Suppressor macrophage treated with lipopolysaccharide for 4 hours (primary cell): ENCODE results near the gene UGP2.
"Not testable (repeated sequence)": the region's sequence is repeated elsewhere in the genome, so short reads cannot be mapped to it uniquely, and the experiment has no call there.

Source experiments
- DNase-seq: peaks from one replicate; pipeline ENCODE4 v3.0.0-alpha.2; 2020

The UGP2 gene

DNA sequence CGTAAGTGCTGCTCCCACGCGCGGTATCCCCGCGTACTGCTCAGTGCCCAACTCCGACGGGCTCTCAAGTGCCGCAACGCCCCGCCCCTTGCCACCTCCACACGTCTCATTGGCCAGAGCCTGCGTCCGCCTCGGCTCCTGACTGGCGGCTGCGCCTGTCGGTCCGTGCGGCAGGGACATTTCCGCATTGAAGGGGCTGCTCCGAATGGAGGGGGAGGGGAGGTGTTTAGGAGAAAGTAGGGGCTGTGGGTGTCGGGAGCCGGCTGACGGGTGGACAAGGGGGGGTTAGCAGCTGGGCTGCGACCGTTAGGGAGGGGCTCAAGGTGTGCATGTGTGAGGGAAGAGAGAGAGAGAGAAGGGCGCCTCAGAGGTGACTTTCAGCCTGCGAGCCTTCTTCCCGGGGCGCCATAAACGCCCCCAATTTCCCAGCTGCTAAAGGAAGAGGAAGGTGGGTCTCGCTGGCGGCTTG, 877 bp upstream of the UGP2 start:
- DNase-seq, result peak; percentile 99

DNA sequence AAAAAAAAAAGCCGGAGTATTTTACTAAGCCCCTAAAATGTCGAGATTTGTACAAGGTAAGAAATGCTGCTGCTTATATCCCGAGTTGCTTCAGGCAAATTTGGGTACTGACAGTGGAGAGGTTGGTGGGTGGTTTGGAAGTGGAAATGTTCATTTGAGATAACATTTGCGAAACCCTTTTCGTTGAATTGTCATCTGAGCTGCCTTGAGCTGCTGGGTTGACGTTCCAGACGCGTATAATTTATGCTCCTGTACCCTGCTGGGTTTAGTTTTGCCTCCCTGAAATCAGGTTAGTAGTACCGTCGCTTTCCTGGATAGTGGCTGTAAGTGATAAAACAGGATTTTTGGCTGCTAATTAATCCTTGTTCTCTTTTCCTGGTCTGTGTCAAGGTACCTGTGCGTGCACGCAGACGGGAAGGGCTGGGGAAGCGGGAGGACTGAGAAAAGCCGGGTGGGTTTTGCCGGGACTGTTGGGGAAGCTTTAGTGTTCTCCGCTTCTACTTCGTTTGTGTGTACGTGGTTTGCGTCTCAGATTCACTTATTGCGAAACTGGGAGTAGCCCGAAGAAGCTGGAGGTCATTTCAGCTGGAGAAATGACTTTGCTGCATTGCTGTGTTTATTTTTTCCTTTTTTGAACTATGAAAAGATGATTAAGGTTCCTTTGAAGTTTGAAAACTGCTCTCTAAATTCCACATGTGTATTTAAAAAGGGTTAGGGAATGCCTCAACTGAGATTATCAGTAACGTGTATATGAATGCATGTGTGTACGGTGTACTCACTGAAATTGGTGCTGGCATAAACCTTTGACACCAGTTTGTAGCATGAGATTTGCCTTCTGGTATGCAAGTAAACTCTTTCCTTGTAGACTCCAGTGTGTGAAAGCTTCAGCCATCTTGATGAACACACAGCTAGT, 709 bp downstream of the UGP2 start:
- DNase-seq, result peak; percentile 76

DNA sequence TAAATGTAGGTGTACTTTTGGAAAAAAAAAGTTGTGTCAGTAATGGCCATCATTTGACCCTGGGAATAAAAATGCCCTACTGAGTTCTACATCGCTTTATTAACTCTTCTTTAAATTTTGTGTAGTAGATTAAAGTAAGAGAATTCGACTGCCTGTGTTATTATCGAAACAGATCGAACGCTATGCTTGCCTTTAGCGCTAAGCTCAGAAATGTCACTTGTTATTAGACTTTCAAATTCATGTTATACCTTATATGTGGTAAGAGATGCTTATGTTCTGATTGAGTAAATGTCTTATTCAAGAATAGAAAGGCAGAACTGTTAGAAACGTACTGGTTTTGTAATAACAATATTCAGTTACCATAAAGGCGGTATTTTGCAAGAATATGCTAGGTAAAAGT, 1.4 kb downstream of the UGP2 start:
- DNase-seq, result no peak

DNA sequence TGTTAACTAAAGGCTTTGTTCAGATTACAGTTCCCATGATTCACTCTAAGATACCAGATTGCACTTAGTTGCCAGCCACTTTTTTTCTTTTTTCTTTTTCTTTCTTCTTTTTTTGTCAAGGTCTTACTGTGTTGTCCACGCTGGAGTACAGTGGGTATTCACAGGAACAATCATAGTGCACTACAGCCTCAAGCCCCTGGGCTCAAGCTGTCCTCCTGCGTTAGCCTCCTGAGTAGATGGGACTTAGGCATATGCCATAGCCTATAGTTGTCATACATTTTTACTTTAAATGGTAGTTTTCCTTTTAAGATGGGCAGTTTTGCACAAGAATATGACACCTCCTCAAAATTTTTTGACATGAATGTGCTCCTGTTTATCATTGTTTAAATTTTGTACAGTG, 2.1 kb downstream of the UGP2 start:
- DNase-seq, result no peak

DNA sequence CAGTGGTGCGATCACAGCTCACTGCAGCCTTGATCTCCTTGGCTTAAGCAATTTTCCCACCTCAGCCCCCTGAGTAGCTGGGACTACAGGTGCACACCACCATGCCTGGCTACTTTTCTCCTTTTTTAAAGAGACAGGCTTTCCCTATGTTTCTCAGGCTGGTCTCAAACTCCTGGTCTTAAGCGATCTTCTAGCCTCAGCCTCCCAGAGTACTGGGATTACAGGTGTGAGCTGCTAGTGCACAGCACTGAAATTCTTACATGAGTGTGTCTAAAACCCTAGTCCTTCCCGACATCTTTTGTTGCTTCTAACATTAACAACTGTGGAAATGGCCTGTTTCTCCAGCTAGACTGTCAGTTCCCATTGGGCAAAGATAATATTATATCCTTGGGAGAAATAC, 2.9 kb downstream of the UGP2 start:
- DNase-seq, result no peak

DNA sequence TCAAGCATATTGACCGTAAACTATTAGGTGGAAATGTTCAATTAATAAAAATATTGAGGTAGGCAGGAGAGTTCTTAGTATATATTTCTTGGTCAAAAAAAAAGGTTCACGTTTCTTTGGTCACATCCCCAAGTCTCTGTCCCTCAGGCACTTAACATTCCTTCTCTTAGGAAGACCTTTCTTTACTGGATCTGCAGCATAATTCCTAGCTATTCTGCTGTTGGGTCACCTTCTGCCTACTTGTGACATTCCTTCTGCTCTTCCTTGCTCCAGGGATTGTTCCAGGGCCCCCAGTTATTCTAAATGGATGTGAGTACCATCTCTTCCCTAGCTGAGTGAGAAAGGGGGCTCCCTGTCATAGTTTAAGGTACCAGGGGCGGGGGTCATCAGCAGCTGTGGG, 4.2 kb downstream of the UGP2 start:
- DNase-seq, result no peak

DNA sequence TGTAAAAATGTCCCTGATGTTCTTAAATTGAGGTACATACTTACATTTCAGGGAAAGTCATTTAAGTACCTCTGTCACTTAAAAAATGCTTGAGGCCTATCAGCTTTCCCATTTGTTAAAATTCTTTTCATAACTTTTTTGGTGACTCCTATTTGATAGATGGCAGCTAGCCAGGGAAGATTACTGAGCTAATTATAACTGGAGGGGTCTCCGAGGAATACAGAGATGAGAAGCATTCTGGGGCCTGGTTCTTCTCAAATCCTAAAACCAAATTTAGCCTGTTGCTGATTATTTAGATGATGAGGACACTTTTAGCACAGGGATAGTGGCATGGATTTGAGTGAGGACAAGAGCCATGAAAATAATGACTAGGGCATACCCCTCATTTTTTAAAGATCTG, 4.8 kb downstream of the UGP2 start:
- no peak for DNase-seq

DNA sequence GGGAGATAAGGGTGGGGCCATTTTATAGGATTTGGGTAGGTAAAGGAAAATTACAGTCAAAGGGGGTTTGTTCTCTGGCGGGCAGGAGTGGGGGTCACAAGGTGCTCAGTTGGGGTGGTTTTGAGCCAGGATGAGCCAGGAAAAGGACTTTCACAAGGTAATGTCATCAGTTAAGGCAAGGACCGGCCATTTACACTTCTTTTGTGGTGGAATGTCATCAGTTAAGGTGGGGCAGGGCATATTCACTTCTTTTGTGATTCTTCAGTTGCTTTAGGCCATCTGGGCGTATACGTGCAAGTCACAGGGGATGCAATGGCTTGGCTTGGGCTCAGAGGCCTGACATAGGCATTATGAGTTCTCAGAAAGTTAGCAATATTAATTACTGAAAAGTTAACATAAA, 5.9 kb downstream of the UGP2 start:
- DNase-seq, result not testable (repeated sequence)

DNA sequence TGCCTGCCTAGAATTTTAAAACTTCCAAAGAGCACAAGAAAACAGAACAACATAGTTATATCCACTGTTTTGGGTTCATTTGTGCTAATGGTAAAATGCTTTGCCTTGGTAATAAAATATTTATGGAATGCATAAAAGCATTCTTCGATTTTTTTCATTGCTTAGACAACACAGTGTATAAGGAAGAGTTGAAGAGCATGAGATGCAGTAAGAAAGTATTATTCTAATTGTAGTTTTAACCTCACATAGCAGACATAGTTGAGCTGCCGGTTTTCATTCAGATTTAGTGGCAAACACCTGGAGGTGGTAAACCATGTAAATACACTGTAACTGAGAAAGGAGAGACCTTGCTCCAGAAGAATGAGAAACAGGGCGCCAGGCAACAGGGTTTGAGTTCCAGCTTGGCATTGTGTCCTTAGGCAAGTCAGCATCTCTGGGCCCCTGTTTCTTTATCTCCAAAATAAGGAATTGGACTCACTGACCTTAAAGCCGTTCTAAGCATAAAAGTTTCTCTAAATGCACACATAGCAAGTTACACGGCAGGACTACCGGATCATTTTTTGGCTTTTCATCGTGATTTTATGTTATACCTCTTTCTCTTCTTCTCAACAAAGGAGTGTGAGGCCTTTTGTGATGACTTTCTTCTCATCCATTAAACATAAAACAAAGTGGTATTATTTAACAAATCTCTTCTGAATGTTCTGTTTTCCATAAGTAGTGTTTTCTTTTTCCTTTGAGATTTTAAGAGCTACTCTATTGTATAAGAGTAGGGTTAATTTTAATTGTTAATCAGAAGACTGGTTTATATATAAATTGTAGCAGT, 7.9 kb downstream of the UGP2 start:
- no peak for DNase-seq

DNA sequence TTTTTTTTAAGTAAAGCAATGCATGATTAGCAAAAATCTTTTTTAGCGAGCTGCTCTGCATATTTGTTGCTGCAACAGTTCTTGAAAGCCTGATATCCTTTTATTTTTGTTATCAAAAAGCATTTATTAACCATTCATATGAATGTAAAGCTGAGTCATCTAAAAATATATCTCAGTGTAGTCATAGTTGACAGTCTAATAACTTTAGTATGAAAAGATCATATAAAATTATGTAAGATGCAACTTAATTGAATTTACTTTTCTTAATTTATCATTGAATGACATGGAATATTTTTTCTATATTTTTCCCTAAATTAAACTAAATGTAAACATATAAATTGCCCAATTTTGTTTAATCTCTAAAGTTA, 8.5 kb downstream of the UGP2 start:
- DNase-seq, result no peak

DNA sequence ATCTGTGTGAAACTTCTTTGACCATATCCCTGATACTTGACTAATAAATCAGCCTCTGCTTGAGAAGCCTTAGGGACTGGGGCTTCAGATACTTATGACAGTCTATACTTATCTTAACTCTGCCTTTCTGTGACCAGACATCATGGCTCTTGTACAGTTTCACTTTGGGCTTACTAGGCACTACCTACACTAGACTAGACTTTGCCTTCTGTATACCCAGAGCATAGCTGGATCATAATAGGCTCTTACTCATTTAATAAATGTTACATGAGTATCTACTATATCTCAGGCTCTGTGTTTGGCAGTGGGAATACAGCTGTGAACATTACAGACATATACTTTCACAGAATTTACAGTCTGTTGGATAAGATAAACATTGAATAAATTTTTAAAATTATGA, 9.0 kb downstream of the UGP2 start:
- DNase-seq, result no peak

DNA sequence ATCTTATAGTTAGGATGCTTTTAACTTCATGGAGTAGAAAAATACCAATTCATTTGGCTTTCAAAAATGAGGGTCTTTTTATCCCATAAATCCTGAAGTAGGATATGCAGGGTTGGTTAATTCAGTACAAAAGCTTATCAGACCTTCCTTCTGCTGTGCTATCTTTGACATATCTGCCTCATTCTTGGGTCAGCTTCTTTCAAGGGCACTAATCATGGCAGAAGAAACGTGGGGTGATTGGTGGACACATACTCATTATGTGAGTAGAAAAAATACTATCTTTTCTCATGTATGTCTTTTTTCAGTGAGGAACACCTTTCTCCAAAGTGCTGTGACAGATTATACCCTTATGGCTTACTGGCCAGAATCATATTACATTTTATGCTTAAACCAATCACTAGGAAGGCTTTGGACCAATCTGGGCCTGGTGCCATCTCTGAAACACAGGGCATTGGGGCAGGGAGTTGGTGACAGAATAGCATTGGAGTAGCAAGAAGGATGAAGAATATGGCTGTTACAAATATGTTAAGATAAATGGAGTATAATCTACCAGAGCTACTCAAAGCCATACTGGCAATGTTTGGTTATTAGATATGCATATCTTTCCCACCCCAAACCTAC, 10.1 kb downstream of the UGP2 start:
- no peak for DNase-seq

DNA sequence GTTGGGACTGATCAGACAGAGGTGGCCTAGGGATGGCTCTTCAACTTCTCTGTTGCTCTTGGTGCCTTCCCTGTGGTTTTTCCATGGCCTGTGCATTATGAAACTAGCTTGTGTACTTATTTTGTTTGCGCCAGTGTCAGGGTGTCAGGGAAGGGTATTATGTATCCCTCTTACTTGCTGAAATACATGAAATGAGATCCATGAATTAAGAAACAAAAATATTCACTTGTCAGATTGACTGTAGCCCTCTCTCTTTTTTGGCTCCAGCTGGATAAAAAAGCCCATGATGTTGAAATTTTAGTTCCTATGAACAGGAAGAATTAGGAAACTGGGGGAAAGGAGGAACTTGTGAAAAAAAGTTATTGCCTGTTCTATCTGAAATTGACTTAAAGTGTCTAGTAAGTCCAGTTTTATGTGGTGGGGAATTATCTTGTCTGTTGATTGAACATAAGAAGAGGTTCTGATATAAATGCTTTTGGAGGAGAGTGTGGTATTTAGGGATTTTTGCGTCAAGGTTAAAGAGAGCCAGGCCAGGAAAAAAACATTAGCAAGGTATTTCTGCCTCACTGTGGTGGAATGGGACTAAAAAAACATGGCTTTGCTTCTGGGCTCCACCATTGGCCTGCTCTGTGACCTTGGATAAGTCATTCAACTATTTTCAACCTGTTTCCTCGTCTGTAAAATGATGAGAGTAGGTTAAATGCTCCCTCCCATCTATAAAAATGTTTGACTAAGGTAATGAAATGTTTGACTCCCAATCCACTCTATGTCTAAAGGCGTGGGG, 12.0 kb downstream of the UGP2 start:
- DNase-seq, result peak; percentile 80

DNA sequence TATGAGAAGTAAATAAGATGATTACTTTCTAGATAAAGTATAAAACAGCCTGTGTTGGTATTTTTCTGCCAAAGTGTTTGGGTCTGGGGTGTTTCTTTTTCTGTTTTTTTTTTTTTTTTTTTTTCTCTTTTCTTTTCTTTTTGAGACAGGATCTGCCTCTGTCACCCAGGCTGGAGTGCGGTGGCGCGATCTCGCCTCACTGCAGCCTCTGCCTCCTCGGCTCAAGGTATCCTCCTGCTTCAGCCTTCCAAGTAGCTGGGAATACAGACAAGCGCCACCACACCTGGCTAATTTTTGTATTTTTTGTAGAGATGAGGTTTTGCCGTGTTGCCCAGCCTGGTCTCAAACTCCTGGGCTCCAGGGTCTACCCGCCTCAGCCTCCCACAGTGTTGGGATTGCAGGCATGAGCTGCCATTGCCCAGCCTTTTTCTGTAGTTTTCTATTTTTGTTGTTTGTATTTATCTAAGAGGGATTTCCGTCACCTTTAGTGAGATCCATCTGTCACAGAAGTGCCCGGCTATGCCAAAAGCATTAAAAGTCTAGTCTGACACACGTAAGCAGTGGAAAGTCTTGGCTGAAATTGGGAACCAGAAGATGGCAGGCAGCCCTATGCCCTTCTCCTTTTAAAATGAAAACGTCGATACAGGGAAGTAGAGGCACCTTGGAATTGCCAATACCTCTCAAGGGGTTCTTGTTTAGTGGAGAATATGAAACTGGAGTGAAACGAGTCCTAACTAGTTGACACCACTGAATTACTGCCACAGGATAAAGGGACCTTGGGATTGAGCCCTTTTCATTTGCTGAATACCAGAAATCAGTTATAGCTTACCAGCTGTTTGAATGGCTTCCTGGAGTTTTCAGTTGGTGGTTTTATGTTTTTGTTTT, 14.0 kb downstream of the UGP2 start:
- no peak for DNase-seq

DNA sequence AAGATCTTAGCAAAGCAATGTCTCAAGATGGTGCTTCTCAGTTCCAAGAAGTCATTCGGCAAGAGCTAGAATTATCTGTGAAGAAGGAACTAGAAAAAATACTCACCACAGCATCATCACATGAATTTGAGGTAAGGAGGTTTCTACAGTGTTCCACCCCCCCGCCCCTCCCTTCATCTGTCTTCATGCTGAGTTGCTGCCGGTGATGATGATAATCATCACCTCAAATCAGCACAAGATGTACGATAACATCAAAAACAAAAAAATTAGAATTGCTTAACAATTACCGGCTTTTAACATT, 14.6 kb downstream of the UGP2 start:
- peak; percentile 58 for DNase-seq

DNA sequence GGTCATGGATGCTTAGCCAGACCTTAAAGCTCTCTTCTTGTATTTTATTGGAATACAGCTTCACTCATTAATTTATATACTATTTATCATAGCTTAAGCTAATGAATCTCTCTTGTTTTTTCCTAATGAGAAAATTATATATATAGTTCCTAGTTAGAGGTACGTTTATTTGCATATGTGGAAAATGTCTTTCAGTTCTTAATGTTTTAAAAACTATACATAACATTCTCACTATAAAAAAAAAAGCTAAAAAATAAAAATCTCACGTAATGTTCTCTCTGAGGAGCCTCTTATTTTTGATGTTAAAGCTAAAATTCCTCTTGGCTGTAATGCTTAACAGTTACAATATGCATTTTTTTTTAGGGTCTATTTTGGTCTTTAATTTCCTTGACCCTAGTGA, 16.6 kb downstream of the UGP2 start:
- DNase-seq, result no peak

DNA sequence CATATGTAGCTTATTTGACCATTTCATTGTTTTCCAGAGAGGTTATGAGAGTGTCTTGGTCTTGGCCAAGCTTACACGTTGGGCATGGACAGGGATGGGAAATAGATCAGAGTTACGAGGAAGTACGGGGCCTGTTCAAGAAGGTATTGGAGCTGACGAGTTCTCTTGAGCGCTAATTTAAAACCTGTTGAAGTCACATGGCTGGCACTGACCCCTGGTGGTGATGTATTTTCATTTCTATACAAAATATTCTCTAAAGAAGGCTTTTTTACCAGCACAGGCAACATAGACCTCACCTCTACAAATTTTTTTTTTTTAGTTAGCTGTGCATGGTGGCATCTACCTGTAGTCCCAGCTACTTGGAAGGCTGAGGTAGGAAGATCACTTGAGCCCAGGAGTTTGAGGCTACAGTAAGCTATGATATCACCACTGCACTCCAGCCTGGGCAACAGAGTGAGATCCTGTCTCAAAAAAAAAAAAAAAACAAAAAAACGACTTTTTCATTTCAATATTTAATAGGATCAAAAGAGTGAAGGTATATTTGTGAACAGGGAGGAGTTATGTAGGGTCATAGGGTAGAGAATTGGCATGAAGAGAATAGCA, 19.6 kb downstream of the UGP2 start:
- peak; percentile 77 for DNase-seq

DNA sequence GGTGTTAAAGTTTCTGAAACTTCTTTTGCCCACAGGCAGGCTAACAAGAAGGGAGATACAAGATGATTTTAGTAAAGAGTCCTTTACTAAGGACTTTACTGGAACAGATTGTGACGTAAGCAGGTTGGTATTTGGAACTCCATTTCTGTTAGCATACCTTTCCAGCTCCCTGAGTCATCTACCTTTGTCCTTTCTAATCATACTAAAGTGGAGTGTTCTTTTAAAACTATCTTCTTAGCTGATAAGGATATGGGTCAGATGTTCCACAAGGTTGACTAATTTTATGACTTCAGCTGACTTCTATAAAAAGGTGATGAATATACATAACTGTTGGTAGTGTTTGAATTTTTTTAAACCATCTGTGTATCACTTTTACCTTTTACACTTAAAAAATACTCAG, 21.1 kb downstream of the UGP2 start:
- DNase-seq, result no peak

DNA sequence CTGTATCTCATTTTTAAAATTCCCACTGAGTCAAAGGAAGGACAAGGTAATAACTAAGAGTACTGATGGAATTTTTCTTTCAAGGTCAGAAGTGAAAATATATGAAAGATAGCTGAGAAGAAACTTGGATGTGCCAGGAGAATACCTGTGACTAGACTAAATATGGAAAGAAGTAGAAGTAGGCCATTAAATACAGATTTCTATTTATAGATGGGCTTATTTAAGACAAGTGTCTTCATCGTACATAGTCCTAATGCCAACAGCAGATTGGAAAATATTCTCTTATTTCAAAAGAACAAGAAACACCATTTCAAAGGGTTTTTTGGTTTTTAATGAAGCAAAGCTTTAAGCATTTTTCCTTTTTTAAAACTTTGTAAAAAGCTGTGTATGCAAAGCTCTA, 22.0 kb downstream of the UGP2 start:
- no peak for DNase-seq

DNA sequence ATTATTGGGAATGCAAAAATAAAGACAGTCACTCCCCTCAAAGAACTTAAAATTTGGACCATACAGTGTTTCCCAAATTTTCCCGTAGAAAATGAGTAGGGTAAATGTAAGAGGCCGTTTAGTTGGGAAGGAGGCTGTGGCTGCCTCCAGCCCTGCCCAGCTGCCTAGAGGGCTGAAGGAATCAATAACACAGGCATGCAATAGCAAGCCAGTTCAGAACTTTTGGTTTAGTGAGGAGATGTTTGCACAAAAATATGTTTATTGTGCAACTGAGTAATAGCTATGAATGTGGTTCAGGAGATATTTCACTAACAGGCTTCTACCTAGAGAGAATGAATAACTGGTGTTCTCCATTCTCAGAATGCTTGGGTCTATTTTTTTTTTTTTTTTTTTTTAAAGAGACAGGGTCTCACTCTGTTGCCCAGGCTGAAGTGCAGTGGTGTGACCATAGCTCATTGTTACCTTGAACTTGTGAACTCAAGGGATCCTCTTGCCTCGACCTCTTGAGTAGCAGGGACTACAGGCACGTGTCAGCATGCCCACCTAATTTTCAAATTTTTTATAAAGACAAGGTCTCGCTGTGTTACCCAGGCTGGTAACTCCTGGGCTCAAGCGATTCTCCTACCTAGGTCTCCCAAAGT, 23.6 kb downstream of the UGP2 start:
- DNase-seq, result no peak
